Measurements from ENCODE around the gene ELFN1.

DNA sequence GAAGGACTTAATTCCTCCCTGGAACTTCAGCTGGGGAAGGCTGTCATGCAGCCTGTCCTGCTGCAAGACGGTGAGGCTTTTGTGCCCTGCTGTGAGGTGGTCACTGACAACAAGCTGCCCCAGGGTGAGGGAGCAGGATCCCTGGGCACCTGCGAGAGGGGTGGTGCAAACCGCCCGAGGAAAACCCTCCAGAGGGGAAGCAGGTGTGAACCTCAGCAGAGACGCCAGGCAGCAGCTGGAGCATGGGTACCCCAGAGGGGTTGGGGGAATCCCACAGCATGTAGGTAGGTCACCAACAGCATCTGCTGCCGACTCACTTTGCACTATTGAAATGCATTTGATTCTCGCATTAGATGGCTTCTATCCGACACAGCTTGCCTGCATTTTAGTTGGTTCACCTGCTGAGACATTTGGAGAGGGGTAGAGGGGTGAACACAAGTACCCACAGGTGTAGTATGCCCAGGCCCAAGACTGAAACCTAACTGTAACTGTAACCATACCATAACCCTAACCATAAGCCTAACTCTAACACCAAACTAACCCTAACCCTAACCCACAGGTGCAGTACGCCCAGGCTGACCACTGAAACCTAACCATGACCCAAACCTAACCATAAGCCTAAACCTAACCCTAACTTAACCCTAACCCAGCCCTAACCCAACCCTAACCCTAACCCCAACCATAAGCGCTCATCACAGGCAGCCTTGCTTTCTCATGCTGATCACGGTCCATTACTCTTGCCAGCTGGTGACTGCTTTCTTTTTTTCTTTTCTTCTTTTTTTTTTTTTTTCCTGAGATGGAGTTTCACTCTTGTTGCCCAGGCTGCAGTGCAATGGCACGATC, 85.9 kb downstream of the ELFN1 start:
- TF ChIP-seq POLR2AphosphoS5 (IDR thresholded peaks at IDR 0.05; ENCODE audit: insufficient read depth in 1 of 2, low read depth in 1 of 2) = no peak
- TF ChIP-seq, protein P1, sequence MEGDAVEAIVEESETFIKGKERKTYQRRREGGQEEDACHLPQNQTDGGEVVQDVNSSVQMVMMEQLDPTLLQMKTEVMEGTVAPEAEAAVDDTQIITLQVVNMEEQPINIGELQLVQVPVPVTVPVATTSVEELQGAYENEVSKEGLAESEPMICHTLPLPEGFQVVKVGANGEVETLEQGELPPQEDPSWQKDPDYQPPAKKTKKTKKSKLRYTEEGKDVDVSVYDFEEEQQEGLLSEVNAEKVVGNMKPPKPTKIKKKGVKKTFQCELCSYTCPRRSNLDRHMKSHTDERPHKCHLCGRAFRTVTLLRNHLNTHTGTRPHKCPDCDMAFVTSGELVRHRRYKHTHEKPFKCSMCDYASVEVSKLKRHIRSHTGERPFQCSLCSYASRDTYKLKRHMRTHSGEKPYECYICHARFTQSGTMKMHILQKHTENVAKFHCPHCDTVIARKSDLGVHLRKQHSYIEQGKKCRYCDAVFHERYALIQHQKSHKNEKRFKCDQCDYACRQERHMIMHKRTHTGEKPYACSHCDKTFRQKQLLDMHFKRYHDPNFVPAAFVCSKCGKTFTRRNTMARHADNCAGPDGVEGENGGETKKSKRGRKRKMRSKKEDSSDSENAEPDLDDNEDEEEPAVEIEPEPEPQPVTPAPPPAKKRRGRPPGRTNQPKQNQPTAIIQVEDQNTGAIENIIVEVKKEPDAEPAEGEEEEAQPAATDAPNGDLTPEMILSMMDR (IDR thresholded peaks at IDR 0.05) = no peak
- TF ChIP-seq POLR2A (IDR thresholded peaks at IDR 0.05) = no peak
